Mammary microvascular endothelial cell (primary cell): ENCODE measurements around the gene CADM1. TPM values are rescaled to one million over a fixed set of nuclear protein-coding genes. Genes with fewer than 3 reads are reported as not detected.

ENCODE experiments used
- total RNA-seq: library from RNA; depleted of rRNA; stranded (reverse); fragments of >200 nt; gene quantifications from 2 replicates; pipeline ENCODE4 v1.2.3, GENCODE V29; 2015

Gene CADM1
- 0.69 and 4.2 TPM in 2 replicates for total RNA-seq

GRCh38 chr11:115504276-115505158 is at the start of gene CADM1:
CADM1 (minus strand) TSS chr11:115504415.

